C4-2B (cell line): ENCODE results near the gene MRPL33.

ENCODE experiments used
- H3K27ac ChIP-seq: fragments of 450-650 bp; 2 replicates; pipeline ENCODE4 v1.5.1; 2017
- ZFX ChIP-seq: fragments of 450-650 bp; IDR thresholded peaks from 2 replicates; pipeline ENCODE4 v1.6.1; 2017
- TF ChIP-seq, protein P1 (sequence below): fragments of 450-650 bp; conservative IDR thresholded peaks from 2 replicates; pipeline ENCODE4 v1.5.1; 2017; ENCODE audit warnings: mild to moderate bottlenecking

MRPL33 gene

DNA sequence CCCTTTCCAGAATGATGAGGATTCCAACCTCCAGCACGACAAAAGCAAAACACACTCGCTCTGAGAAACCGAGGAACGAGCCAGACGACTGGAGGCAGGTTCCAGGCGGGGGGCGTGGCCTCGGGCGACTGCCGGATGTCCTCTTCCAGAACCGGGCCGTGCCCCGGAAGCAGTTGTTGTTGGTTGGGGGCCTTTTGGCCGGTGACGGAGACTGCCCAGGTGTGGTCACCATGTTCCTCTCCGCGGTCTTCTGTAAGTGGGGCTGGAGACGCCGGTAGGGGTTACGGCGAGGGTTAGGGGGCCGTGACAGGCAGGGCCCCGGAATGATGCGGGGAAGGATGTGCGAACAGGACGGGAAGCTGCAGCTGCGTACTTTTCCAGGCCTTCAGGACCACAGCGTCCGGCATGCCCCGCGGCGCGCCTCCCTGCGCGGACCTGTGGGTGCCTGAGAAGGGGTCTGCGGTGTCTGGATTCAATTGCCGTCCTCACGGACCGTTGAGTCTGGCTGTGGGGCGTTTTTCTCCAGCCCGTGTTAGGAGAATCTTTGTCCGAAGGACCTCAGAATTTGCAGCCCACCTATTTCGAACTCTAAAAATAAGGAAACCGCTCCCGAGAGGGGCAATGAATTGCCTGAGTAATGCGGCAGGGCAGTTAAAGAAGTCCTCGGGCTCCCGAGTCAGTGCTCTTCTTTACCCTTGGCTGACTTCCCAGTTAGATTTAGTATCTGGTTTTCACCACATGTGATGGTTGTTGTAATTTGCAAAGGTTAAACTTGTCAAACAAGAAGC, at the start of gene MRPL33:
TSS of gene MRPL33 (plus strand) at position 172 of the 788 bp plus-strand sequence. CDS start at position 231, 59 bp downstream.
- TF ChIP-seq, protein P1, sequence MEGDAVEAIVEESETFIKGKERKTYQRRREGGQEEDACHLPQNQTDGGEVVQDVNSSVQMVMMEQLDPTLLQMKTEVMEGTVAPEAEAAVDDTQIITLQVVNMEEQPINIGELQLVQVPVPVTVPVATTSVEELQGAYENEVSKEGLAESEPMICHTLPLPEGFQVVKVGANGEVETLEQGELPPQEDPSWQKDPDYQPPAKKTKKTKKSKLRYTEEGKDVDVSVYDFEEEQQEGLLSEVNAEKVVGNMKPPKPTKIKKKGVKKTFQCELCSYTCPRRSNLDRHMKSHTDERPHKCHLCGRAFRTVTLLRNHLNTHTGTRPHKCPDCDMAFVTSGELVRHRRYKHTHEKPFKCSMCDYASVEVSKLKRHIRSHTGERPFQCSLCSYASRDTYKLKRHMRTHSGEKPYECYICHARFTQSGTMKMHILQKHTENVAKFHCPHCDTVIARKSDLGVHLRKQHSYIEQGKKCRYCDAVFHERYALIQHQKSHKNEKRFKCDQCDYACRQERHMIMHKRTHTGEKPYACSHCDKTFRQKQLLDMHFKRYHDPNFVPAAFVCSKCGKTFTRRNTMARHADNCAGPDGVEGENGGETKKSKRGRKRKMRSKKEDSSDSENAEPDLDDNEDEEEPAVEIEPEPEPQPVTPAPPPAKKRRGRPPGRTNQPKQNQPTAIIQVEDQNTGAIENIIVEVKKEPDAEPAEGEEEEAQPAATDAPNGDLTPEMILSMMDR, result no peak
- TF ChIP-seq ZFX, result peak; percentile 86
- H3K27ac ChIP-seq, result peak within 1 kb of the TSS; percentile 99

DNA sequence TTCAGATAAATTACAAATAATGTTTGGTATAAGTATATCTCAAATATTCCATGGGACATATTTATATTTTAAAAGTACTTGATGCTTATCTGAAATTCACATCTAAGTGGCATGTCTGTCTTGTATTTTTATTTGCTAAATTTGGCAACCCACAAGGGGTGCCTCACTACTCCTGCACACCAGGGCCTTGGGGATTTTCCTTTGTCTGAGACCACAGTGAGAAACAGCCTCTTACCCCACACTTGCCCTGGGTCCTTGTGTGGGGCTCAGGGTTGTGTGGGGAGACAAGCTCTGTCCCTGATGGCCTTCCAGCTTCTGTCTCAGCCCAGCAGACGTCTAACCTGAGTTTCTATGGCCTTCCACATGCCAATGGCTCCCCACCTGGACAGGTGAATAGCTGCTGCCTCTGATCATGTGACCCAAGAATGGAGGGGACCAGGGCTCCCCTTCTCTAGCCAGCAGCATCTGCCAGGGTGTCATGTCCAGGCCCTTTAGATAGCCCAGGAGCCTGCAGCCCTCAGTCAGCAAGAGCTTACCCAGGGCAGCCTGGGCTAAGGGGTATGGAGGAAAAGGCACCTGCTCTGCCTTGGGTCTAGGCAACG, 49.5 kb upstream of the MRPL33 start:
- no peak overlapping the region for H3K27ac ChIP-seq
- TF ChIP-seq, protein P1, result no peak
- TF ChIP-seq ZFX, result no peak

DNA sequence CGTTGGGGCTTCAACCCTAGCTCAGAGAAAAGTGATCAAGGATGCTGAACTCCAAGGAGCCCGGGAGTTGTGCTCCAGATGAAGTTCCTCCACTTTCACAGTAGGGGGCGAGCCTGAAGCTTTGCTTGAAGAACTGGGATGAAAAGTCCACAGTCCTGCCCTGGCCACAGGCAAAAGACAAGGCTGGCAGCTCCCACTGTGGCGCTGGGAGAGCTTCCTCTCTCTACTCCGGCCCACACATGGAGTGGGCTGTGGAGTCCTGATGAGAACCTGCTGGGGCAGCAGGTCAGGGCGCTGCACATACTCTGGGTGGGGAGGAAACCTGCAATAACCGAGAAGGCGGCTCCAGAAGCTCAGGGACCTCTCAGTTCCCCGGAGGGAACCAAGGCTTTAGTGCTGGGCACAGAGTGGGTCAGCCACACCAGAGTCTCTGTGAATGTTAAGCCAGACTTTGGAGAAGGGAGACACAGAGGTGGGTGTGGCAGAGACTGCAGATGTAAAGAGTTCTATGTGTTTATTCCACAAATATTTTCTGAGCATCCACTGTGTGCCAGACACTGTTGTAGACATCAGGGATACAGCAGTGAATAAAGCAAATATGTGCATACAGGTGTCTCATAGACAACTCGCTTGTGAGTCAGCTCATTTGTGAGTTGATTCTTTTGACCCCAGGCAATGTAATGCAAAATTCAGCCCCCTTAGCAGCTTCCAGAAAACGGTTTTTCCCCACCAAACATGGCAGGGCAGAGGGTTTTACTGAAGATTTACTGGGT, 48.0 kb upstream of the MRPL33 start:
- no peak for TF ChIP-seq ZFX
- TF ChIP-seq, protein P1, result peak; percentile 84
- H3K27ac ChIP-seq, result no peak overlapping the region

DNA sequence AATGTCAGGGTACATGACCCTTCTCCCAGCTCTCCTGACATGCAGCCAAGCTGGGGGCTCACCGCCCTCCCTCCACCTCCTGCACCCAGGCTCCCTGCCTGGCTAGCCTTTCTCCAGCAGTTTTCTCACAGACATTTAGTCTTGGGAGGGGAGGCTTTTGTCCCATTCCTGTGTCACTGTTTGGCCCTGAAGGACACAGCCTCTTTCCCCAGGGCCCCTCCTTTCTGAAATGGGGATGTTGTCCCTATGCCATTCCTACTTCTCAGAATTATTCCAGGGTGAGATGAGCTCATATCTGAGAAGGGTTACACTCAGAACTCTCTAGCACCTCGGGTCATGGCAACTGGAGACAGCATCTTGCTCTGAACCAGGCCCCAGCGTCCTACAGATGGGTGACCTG, 47.3 kb upstream of the MRPL33 start:
- no peak overlapping the region for H3K27ac ChIP-seq
- TF ChIP-seq, protein P1, result no peak
- no peak for TF ChIP-seq ZFX

DNA sequence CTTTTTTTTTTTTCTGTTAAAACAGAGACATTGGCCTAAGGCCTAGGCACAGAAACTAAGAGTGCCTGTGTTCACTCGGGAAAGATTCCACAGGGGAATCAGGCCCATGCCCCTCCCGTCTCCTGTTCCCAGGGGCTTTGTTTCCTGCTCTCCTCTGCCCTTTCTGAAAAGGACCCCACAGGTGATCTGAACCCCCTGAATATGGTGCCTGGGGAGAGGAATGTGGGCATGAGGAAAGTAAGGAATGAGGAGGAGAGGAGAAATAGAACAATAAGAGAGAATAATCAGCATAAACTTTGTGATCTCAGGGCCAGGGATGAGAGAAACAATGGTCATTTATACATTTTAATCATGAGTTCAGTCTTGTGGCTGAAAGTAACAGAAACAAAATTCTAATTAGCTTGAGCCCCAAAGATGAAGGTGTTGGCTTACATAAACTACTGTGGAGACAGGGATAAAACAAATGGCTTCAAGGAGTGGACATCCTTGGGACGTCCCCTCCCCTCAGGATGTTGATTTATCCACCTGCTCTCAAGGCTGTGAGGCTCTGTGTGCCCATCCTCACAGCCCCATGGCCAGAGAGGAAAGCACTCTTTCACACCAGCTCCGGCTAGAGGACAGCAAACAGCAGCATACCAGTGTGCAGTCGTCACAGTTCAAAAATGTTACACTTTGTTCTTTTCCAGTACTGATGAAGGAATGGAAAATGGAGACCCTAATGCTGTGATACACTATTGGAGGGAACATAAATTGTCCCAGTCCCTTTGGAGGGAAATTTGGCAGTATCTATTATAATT, 46.4 kb upstream of the MRPL33 start:
- no peak overlapping the region for H3K27ac ChIP-seq
- no peak for TF ChIP-seq ZFX
- TF ChIP-seq, protein P1, result no peak

DNA sequence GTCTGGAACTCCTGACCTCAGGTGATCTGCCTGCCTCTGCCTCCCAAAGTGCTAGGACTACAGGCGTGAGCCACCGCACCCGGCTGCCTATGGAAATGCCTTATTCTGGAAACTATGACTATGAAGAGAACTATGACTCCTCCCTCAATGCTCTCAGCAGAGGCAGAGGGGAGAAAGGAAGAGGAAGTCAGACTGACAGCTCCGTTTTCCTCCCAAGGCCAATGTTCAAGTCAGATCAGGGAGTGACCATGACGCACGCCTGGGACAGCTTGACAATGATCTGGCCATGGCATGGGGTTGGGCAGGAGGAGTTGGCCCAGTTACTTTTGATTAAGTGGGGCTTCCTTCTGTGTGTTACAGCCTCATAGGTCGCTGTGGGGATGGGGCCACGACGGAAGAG, 44.3 kb upstream of the MRPL33 start:
- TF ChIP-seq, protein P1, result no peak
- TF ChIP-seq ZFX, result no peak
- no peak overlapping the region for H3K27ac ChIP-seq
